Psoas muscle (tissue), 8 donors: ENCODE measurements around the gene TREM2. TPM values are rescaled to one million over a fixed set of nuclear protein-coding genes. Genes with fewer than 3 reads are reported as not detected.
"Not testable (repeated sequence)": the region's sequence is repeated elsewhere in the genome, so short reads cannot be mapped to it uniquely, and the experiment has no call there.

Experiments
- ATAC-seq, 4 donors: fragments of 200-7000 bp; cut with Tn5 transposase; one replicate each; pipeline ENCODE4 v1.9.1; 2020; ENCODE audit warnings: moderate library complexity in 3 of 4, mild to moderate bottlenecking in 2 of 4
- DNase-seq, 2 donors: peaks; one replicate each; pipeline ENCODE4 v3.0.0-alpha.2; 2020
- H3K27ac ChIP-seq: fragments of 200-600 bp; one replicate; pipeline ENCODE4 v1.8.0; 2022
- H3K27me3 ChIP-seq, 3 donors: fragments of 200-600 bp in 1 of 3; one replicate each; pipeline versions ENCODE4 v1.6.1 to v1.8.0; 2013 to 2022; ENCODE audit warnings: low read length in 2 of 3, mild to moderate bottlenecking in 2 of 3, moderate library complexity in 1 of 3; ENCODE audit not compliant: insufficient read depth in 3 of 3
- H3K36me3 ChIP-seq, 2 donors: fragments of 200-600 bp in 1 of 2; one replicate each; pipeline versions ENCODE4 v1.6.1 to v1.8.0; 2013 to 2022; ENCODE audit warnings: low read depth in 1 of 2, mild to moderate bottlenecking in 1 of 2, moderate library complexity in 1 of 2; ENCODE audit not compliant: insufficient read depth in 1 of 2
- H3K4me1 ChIP-seq: fragments of 200-600 bp; one replicate; pipeline ENCODE4 v1.8.0; 2022
- H3K4me3 ChIP-seq: fragments of 200-600 bp; one replicate; pipeline ENCODE4 v1.8.0; 2022; ENCODE audit warnings: mild to moderate bottlenecking
- H3K9me3 ChIP-seq: fragments of 200-600 bp; one replicate; pipeline ENCODE4 v1.8.0; 2022
- WGBS, 3 donors: extraction: QIAGEN DNeasy Blood & Tissue Kit; methylation state at CpG; one replicate each; pipeline versions ENCODE4 v1.1.6 to v1.1.7; 2013; 5-methylcytosine and 5-hydroxymethylcytosine counted together
- intact Hi-C, 2 donors: fragments of 100-400 bp; cut with DNase I; formaldehyde crosslinking; loops; one replicate each; pipeline versions ENCODE4 v1.11.0 to v1.14.2; 2022
- polyA plus RNA-seq, 3 donors: library from polyadenylated mRNA; stranded (reverse); fragments of 200-250 nt; gene quantifications; one replicate each; pipeline ENCODE4 v1.2.3, GENCODE V29; 2013
- total RNA-seq, 4 donors: library from RNA; stranded (reverse); fragmentation: NEBNext Ultra II Directional in 2 of 4; extraction: Animal tissue kit (Norgen Biotek cat#: 25700) in 2 of 4; gene quantifications; one replicate each; pipeline versions ENCODE4 v1.2.1 to v1.2.4, GENCODE V29; 2021 to 2023
- TF ChIP-seq, protein P1 (sequence below): fragments of 200-600 bp; IDR thresholded peaks from one replicate; pipeline ENCODE4 v1.8.0; 2022; ENCODE audit warnings: antibody characterized with exemption
- donor health status: healthy with polysubstance abuse.
- donor health status: DM: no; HTN: no; CAD: no; lungs with moderate emphysema.
- donor health status: Bipolar disorder and iron deficiency.
- donor health status: healthy.
- donor health status: DM: yes; HTN: yes; CAD: no.
- donor health status: DM: no; HTN: no; CAD: no.
- donor health status: DM: no; HTN: no; CAD: no.
- donor health status: DM: yes; HTN: yes; CAD: no.

The TREM2 gene
- total and polyA plus RNA-seq, 7 donors, result 0.12 to 0.73 (median 0.40) TPM; not detected in 1

DNA sequence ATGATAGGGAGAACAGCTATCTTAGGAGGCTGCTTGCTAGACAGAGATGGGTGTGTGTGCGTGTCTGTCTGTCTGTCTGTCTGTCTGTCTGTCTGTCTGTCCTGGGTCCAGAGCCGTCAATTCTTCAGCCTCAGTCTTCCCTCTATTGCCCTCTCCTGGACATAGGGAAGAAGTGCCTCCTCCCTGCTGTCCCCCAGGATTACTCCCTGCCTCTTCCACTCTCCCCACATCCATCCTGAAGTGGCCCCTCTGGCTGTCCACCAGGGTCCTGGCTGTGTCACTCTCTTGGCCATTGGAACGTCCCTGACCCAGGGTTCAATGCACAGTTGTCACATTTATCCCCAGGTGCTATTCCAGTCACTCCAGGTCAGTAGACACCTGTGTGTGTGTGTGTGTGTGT lies 27.9 kb upstream of the TREM2 start:
- Histone ChIP-seq H3K27me3 (peaks cover 0 to 8% (median 0%) of the 10 kb centered on the region in 3 donors), H3K4me3 (no peak overlapping the region), H3K36me3 (no peaks in the 10 kb centered on the region), H3K9me3 (no peaks in the 10 kb centered on the region), H3K4me1 (no peaks in the 10 kb centered on the region), H3K27ac (no peak overlapping the region)
- DNase-seq (no peak), ATAC-seq (no peak)
- TF ChIP-seq, protein P1, sequence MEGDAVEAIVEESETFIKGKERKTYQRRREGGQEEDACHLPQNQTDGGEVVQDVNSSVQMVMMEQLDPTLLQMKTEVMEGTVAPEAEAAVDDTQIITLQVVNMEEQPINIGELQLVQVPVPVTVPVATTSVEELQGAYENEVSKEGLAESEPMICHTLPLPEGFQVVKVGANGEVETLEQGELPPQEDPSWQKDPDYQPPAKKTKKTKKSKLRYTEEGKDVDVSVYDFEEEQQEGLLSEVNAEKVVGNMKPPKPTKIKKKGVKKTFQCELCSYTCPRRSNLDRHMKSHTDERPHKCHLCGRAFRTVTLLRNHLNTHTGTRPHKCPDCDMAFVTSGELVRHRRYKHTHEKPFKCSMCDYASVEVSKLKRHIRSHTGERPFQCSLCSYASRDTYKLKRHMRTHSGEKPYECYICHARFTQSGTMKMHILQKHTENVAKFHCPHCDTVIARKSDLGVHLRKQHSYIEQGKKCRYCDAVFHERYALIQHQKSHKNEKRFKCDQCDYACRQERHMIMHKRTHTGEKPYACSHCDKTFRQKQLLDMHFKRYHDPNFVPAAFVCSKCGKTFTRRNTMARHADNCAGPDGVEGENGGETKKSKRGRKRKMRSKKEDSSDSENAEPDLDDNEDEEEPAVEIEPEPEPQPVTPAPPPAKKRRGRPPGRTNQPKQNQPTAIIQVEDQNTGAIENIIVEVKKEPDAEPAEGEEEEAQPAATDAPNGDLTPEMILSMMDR, result no peak
- WGBS, 3 donors, result 71 to 85% (median 74%) methylated on average over 3 of the region's 3 CpGs
- intact Hi-C loops, result no loop called here

DNA sequence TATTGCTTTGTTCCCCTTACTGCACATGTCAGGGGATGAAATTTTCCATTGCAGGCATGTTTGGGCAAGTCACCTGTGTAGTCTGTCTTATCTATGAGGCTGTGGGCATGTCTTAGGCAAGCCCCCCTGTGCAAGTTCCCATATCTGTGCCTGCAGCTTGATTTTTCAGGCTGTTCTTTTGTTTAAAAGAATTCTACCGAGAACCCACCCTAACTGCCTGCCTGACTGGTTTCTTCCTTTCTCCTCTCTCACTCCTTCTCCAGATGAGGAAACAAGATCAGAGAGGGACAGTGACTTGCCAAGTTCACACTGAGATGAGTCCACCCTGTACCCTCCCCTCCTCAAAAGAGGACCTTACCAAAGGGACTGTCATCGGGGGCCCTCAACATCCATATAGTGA lies 27.1 kb upstream of the TREM2 start:
- peaks cover 0 to 6% (median 0%) of the 10 kb centered on the region in 3 donors for H3K27me3 ChIP-seq
- no peak for ATAC-seq
- no peak for DNase-seq
- no peaks in the 10 kb centered on the region for H3K9me3 ChIP-seq
- H3K4me3 ChIP-seq, result no peak overlapping the region
- no peaks in the 10 kb centered on the region for H3K4me1 ChIP-seq
- intact Hi-C loops, result no loop called here
- H3K36me3 ChIP-seq, result no peaks in the 10 kb centered on the region
- no peak overlapping the region for H3K27ac ChIP-seq
- WGBS, 3 donors, result 99 to 100% (median 100%) methylated on average over 2 of the region's 2 CpGs
- TF ChIP-seq, protein P1, result no peak

DNA sequence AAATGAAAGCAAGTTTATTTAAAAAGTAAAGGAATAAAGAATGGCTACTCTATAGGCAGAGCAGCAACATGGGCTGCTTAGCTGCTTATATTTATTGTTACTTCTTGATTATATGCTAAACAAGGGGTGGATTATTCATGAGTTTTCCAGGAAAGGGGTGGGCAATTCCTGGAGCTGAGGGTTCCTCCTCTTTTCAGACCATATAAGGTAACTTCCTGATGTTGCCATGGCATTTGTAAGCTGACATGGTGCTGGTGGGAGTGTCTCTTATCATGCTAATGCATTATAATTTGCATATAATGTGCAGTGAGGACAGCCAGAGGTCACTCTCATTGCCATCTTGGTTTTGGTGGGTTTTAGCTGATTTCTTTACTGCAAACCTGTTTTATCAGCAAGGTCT lies 26.1 kb upstream of the TREM2 start:
- H3K4me1 ChIP-seq, DNase-seq, ATAC-seq, H3K36me3 ChIP-seq, H3K27me3 ChIP-seq, intact Hi-C loops, H3K27ac ChIP-seq, H3K4me3 ChIP-seq, H3K9me3 ChIP-seq: not testable (repeated sequence)

DNA sequence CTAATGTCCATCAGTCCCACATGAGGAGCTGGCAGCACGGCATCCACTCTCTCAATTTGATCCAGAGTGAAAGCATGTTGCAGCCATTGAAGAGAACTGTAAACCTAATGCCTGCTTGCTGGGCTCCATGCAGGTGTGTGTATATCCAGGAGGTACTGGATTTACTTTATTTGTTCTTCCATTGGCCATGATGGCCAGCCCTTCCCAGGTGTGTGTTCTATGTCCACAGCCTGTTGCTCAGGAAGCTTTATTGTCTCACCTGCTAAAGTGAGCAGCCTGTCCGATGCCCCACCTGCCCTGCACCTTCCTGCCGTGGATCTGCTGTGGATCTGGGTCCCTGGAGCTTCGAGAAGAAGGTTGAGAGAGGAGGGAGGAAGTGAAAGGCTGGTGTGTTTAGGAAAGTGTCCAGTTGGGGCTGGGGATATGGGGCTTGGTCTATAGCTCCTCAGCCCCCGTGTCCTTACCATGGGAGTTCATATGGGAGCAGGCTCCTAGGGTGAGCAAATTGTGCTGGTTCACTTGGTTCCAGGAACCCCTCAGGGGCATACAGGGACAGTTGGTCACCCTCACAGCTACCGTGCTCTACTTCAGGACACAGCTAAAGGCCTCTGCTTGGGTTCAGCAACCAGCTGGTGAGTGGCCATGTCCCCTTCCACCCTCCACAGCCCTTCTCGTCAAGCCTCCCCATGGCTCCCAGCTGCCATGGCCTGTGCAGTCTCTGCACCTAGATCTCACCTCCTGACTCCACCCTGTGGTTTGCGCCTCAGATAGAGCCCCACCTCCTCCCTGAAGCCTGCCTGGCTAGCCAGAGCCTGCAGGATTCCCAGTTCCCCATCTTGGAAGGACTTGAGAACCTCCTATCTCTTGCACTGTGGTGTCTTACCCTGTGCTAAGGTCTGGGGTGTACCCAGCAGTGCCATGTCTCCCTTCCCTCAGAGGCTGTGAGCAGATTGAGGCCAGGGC lies 25.3 kb upstream of the TREM2 start:
- WGBS, 3 donors, result 79 to 86% (median 85%) methylated on average over 8 of the region's 8 CpGs
- no peaks in the 10 kb centered on the region for H3K4me1 ChIP-seq
- intact Hi-C loops, result no loop called here
- H3K36me3 ChIP-seq, result no peaks in the 10 kb centered on the region
- ATAC-seq (no peak), DNase-seq (no peak)
- no peak overlapping the region for H3K4me3 ChIP-seq
- no peaks in the 10 kb centered on the region for H3K9me3 ChIP-seq
- H3K27me3 ChIP-seq, result peaks cover 0 to 6% (median 0%) of the 10 kb centered on the region in 3 donors
- no peak overlapping the region for H3K27ac ChIP-seq
- TF ChIP-seq, protein P1, result no peak

DNA sequence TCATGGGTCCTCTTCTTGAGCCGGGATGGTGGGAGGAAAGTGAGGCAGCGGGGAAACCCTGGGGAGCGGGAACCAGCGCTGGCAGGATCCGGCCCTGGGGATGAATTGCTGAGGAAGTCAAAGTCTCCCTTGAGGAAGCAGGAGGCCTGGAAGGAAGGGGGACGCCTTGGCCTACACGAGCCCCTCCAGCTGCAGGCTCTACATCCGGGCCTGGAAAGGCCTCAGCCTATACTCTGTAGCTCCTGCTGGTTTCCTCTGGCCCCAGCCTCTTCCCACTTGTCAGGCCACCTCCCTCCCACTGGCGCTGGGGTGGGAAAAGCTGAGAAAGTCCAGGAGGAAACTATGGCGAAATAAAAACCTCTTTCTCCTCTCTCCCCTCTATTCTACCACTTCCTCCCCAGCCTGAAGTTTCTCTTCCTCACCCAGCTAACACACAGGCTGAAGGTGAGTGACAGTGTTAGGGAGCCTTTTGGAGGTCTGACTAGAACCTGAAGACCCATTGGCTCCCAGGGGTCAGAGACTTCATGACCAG lies 23.2 kb upstream of the TREM2 start:
- peaks cover 0 to 6% (median 0%) of the 10 kb centered on the region in 3 donors for H3K27me3 ChIP-seq
- ATAC-seq, result no peak
- intact Hi-C loops, result no loop called here
- TF ChIP-seq, protein P1, result no peak
- 46 to 72% (median 63%) methylated on average over 10 of the region's 10 CpGs for WGBS, 3 donors
- no peaks in the 10 kb centered on the region for H3K9me3 ChIP-seq
- no peak for DNase-seq
- no peaks in the 10 kb centered on the region for H3K4me1 ChIP-seq
- no peak overlapping the region for H3K4me3 ChIP-seq
- no peak overlapping the region for H3K27ac ChIP-seq
- H3K36me3 ChIP-seq, result no peaks in the 10 kb centered on the region
